H1 (cell line): ENCODE measurements around the gene SSX2IP.
"Not testable (repeated sequence)": the region's sequence is repeated elsewhere in the genome, so short reads cannot be mapped to it uniquely, and the experiment has no call there.

Source experiments
- CBX8 ChIP-seq: fragments of 300-800, 300-1000 bp; sonication (generic); IDR thresholded peaks from 2 replicates; pipeline ENCODE4 v1.7.1; 2016; ENCODE audit warnings: low read depth, low read length, borderline replicate concordance
- CREB1 ChIP-seq: IDR thresholded peaks from 2 replicates; pipeline ENCODE4 v1.6.1; 2012; ENCODE audit warnings: inconsistent platforms
- CTCF ChIP-seq, 3 experiments: IDR thresholded peaks; 1 replicate in 2 of 3; 2 replicates in 1 of 3; pipeline versions ENCODE4 v1.5.1 to v1.6.1; 2011; ENCODE audit warnings: low read length in 3 of 3, mild to moderate bottlenecking in 3 of 3, inconsistent platforms in 2 of 3, low read depth in 1 of 3, moderate library complexity in 1 of 3; ENCODE audit not compliant: insufficient read depth in 1 of 3; ENCODE audit errors: control extremely low read depth in 1 of 3
- GABPA ChIP-seq: IDR thresholded peaks from 2 replicates; pipeline ENCODE4 v1.6.1; 2011; ENCODE audit warnings: mild to moderate bottlenecking, low read length, moderate library complexity, borderline replicate concordance; ENCODE audit not compliant: insufficient read depth
- KDM1A ChIP-seq: fragments of 200-600, 300-600 bp; sonication (generic); IDR thresholded peaks from 2 replicates; pipeline ENCODE4 v1.7.1; 2016; ENCODE audit warnings: mild to moderate bottlenecking, low read length, borderline replicate concordance
- MAX ChIP-seq: IDR thresholded peaks from 2 replicates; pipeline ENCODE4 v1.6.1; 2012; ENCODE audit warnings: inconsistent platforms
- SP4 ChIP-seq: IDR thresholded peaks from 2 replicates; pipeline ENCODE4 v1.6.1; 2012; ENCODE audit warnings: low read length, inconsistent platforms
- TBP ChIP-seq: IDR thresholded peaks from 2 replicates; pipeline ENCODE4 v1.6.1; 2011; ENCODE audit warnings: low read depth, low read length, improper control_type of control experiment

- TF ChIP-seq SP4; CTCF (IDR thresholded peaks at IDR 0.05; ENCODE audit: control extremely low read depth in 1 of 3, insufficient read depth in 1 of 3, low read depth in 1 of 3, low read length in 3 of 3); GABPA; CBX8; CREB1; KDM1A; MAX; TBP: not testable (repeated sequence)
Measured at GRCh38 chr1:84721872-84722271, 31.6 kb upstream of the SSX2IP start.
